TTC549 (cell line): ENCODE data around the gene TEX30.
A peak's percentile ranks its signal among the peaks of the same experiment; 100 is the strongest.
"Not testable (repeated sequence)": the region's sequence is repeated elsewhere in the genome, so short reads cannot be mapped to it uniquely, and the experiment has no call there.

Source experiments
- FAIRE-seq: peaks from 2 replicates; lab custom pipeline; 2012; peaks lifted over from hg19 to GRCh38; lab: Jason Lieb, UNC

TEX30 gene

DNA sequence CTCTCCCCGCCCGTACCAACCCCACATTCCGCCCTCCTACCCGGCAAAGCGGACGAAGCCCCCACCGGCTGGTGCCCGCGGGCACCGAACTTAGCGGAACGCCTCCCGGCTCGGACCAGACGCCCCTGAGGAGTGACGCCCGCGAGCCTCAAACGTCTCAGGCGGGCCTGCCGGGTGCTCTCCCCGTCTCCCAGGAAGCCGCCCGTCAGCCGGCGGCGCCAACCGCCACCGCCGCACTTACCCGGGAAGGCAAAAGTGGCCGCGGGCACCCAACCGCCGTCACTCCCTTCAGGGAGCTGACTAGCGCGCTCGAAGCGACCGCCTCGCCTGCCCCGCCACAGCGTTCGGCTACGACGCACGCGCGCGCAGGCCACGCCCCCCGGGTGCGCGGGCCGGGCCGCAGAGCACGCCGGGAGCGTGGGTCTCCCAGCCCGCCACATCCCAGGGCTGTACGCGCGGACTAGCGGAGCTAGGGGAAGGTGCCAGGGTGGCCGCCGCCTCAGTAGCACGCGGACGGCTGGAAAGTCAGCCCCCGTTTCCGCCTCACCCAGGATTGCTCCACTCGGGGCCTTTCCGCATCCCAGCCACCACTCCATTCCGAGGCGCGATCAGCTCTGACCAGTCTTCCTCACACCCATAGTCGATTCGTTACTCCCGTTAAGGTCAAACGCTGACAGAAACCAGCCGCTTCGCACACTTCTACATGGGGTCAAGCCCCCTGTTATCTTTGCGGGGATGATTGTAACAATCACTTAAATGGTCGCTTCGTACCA is at the start of gene TEX30:
TEX30 (minus strand) TSS at position 346 of the 773 bp plus-strand sequence. CDS start 3,760 bp downstream, outside the sequence.
- FAIRE-seq = no peak

- FAIRE-seq = no peak
These were observed 44.3 kb upstream of the TEX30 start for GRCh38 chr13:102817907-102818306.

GRCh38 chr13:102817241-102817640 is 43.7 kb upstream of the TEX30 start:
- FAIRE-seq = no peak

DNA sequence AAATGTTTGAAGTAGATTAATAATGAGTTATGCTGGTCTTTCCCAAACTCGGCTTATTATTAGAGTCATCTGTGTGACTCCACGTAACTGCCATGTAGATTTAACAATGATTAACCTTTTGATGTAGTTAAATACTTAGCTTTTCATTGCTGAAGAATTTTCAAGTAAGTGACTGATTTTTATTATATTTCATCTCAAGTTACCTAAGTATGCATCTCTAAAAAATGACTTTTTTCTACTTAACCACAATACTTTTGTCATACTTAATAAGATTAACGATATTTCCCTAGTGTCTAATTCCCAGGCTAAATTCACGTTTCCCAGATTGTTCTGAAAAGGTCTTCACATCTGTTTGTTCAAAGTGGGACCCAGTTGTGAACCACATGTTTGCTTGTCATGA is 43.1 kb upstream of the TEX30 start:
- FAIRE-seq = no peak

DNA sequence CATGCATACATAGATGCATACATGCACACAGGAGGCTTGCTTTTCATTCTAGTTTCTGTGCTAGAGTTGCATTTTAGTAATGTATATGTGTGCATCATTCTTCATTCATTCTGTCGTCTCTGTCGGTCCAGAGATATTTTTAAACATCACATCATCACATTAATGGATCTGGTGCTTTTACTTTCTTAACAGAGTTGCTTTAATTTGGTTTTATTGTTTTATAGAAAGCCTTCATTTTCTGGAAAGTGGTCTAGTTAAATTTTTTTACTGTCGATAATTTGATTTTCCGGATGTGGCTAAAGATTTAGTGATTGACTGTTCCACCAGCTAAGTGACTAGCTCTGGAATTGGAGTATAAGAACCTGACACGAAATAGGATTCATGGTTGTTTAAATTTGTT is 42.2 kb upstream of the TEX30 start:
- FAIRE-seq = no peak

DNA sequence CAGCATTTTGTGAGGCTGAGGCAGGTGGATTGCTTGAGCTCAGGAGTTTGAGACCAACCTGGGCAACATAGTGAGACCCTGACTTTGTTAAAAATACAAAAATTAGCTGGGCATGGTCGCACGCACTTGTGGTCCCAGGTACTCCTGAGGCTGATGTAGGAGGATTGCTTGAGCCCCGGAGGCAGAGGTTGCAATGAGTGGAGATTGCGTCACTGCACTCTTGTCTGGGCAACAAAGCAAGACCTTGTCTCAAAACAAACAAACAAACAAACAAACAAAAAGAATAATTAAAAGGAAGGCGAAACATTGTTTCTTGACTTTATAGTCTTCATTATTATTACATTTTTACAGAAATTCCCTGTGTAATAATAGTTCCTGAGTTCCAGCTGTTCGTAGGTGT is 41.2 kb upstream of the TEX30 start:
- no peak for FAIRE-seq

DNA sequence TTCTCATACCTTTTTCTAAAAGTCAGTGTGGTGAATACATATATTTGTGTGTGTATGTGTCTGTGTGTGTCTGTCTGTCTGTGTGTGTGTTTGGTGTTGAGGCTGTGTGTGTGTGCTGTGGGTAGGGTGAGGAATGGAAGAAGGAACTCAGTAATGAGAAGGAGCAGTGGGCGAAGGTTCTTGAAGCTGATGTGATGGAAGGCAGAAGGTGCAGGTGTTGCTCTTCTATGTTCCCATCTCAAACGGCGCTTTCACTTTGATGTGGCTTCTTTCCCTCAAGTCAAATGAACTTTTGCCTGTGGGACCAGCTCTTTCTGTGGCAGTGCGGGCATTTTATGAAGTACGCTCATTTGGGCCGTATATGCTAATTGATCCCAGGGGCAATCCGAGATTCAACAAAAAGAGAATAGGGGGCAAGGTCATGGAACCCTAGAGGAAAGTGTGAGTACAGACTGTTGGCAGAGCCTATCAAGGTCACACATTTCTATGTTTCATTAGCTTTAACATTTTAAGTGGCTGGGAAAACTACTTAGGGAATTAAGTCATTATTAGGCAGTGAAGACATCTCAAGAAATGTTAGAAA is 40.5 kb upstream of the TEX30 start:
- FAIRE-seq = no peak

GRCh38 chr13:102812611-102813287 is 39.2 kb upstream of the TEX30 start:
- no peak for FAIRE-seq

GRCh38 chr13:102807699-102808098 is 34.1 kb upstream of the TEX30 start:
- FAIRE-seq = no peak

DNA sequence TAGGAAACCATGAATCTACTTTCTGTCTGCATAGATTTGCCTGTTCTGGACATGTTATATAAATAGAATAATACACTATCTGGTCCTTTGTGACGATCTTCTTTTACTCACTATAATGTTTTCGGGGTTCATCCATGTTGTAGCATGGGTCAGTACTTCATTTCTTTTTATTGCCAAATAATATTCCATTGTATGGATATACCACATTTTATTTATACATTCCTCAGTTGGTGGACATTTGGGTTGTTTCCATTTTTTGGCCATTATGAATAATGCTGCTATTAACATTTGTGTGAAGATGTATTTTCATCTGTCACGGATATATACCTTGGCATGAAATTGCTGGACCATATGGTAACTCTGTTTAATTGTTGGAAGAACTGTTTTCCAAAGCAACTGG is 32.1 kb upstream of the TEX30 start:
- FAIRE-seq = no peak

- no peak for FAIRE-seq
These were observed 26.8 kb upstream of the TEX30 start for GRCh38 chr13:102800145-102801041.

DNA sequence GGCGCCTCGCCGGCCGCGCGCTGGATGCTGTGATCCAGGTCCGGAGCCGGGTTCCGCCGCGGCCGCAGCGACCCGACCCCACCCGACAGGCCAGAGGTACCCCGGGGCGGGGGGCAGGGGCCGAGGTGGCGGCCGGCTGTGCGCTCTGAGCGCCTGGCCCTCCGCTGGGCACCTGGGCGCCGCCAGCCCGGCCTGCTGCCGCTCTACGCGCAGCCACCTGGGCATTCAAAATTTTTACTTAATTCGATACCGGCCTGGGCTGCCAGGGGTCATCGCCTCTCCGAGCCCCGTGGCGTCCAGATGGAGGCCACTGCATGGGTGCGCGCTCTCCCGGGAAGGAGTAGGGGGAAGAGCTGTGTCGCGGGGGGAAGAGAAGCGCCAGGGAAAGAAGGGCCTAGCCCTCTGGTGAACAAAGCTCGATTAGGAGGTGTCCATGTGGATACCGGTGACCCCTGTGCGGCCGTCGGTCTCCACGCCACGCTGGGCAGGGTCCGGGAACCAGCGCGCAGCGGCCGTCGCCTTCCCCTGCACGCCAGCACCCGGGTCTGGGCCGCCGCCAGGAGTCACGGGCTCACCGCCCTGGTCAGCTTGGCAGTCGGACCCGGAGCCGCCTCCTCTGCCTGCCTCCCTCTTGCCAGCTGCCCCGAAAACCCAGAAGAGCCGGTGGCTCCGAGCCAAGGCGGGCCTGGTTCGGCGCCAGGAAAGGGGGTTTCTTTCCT is 26.0 kb upstream of the TEX30 start:
- FAIRE-seq = no peak

DNA sequence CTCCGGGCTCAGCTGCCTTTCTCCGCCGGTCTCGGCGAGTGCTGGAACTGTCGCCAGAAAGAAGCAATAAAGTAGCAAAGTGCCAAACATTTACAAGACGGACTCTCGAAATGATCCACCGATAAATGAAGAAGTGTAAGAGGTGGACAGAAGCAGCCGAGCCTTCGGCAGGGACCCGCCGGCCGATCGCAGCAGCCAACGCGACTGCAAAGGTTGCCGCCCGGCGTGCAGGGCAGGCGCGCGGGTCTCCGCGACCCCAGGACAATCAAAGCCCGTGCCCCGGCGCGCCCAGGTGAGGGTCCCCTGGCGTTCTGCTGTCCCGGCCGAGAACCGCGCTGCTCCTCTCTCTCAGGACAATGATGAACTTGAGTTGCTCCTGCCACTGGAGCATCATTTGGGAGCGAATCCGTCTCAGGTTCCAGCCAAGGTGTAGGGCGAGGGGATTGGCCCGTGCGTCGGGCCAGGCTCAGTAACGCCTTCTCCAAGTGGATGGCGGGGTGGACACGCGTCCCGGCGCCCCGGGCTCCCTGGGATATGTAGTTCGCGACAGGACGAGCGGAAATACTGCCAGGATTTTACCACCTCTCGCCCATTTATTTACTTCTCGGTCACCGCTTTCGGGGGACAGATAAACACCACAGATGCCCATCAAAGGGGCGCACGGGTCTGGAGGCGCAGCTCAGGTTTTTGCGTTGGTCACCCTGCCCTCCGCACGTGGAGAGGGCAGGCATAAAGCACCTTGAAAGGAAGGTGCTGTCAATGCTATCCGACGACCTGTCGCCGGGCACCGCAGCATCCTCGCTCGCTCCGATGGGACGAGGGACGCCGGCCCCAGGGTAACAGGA is 25.2 kb upstream of the TEX30 start, which contains the start of the genes BIVM and POGLUT2:
BIVM (plus strand) TSS at position 539 of the 845 bp plus-strand sequence. CDS start 8,149 bp downstream, outside the sequence.
POGLUT2 (minus strand) TSS at position 396 of the 845 bp plus-strand sequence; CDS start at position 90, 306 bp downstream.
- FAIRE-seq = peak; percentile 46

DNA sequence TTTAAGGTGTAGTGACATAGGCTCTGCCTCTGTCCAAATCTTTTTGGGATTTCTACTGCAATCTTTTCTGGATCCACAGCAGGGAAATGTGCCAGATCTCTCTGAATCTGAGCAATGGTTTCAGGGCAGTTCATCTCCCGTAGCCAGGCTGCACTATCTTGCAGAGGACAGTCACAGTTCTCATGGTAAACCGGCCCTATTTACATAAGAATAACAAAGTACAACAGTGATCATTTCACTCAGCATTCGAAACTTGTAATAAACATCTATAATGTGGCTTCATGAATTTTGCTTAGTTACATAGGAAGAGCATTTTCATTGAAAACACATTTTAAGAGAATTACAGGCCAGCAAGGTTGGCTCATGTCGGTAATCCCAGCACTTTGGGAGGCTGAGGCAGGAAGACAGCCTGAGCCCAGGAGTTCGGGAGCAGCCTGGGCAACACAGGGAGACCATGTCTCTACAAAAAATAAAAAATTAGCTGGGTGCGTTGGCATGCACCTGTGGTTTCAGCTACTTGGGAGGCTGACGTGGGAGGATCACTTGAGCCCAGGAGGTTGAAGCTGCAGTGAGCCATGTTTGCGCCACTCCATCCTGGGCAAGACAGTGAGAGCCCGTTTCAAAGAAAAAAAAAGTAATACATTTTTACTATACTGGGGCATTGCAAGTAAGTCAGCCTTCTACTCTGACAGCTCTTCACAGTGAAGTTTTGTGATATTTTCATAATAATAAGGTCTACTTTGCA is 20.2 kb upstream of the TEX30 start:
- no peak for FAIRE-seq

- FAIRE-seq = no peak
These were observed 18.8 kb upstream of the TEX30 start for GRCh38 chr13:102792396-102792795.

DNA sequence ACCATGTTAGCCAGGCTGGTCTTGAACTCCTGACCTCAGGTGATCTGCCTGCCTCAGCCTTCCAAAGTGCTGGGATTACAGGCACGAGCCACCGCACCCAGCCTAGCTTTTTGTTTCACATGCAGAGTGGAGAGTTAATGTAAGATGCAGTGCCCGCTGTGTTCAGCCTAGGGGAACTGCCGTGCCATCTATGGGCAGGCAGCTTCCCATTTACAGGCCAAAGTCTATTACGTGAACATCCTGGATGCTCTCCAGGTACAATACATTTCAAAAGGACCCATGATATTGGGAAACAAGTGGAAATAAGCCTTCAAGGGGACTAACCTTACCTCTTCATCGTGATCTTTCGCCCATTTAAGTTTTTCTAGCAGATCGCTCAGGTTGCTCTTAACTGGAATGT is 15.1 kb upstream of the TEX30 start:
- FAIRE-seq = no peak

DNA sequence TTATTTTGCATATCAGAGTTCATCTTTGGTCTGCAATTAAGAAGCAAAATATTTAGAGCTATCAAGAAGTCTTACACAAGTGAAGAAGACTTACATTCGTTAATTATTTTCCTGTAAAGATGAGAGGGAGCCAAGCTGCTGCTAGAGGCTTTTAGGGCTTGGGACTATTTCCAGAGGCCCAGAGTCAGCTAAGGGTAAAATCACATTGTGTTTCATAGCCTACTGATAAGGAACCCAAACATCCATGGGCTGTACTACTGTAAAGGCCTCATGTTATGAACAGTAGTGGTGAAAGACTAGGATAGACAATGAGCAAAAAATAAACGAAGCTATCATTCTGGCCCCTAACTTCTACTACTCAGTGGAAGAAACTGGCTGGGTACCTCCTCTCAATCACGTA is 10.9 kb upstream of the TEX30 start:
- no peak for FAIRE-seq

DNA sequence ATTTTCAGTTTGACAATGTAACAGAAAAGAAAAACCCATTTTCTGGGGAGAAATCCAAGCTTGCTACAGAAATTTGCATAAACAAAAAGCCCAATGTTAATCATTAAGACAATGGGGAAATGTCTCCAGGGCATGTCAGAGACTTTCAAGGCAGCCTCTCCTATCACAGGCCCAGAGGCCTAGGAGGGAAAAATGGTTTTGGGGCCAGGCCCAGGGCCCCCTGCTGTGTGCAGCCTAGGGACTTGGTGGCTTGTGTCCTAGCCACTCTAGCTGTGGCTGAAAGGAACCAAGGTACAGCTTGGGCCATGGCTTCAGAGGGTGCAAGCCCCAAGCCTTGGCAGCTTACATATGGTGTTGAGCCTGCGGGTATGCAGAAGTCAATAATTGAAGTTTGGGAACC is 8.0 kb upstream of the TEX30 start:
- no peak for FAIRE-seq

GRCh38 chr13:102780656-102781055 is 7.1 kb upstream of the TEX30 start:
- FAIRE-seq = not testable (repeated sequence)
